HS-27A (cell line): ENCODE results near the gene FAM168B.

Source experiments
- DNase-seq: peaks from one replicate; pipeline ENCODE4 v3.0.0-alpha.2; 2012; ENCODE audit warnings: low read depth, missing footprints

FAM168B gene

GRCh38 chr2:131055169-131056065 is 37.8 kb downstream of the FAM168B start:
- DNase-seq = no peak

GRCh38 chr2:131054488-131054887 is 38.8 kb downstream of the FAM168B start:
- no peak for DNase-seq

GRCh38 chr2:131052741-131053263 is 40.5 kb downstream of the FAM168B start:
- no peak for DNase-seq

GRCh38 chr2:131050896-131051295 is 42.4 kb downstream of the FAM168B start:
- no peak for DNase-seq

GRCh38 chr2:131049150-131049718 is 44.0 kb downstream of the FAM168B start:
- DNase-seq = no peak

GRCh38 chr2:131048641-131049040 is 44.6 kb downstream of the FAM168B start:
- DNase-seq = no peak

GRCh38 chr2:131047920-131048560 is 45.2 kb downstream of the FAM168B start:
- DNase-seq = no peak

- no peak for DNase-seq
These were observed 46.2 kb downstream of the FAM168B start for GRCh38 chr2:131046918-131047652.

GRCh38 chr2:131046028-131046917 is 47.0 kb downstream of the FAM168B start:
- DNase-seq = no peak

- no peak for DNase-seq
These were observed 47.8 kb downstream of the FAM168B start for GRCh38 chr2:131045286-131046027.

GRCh38 chr2:131044757-131045150 is 48.5 kb downstream of the FAM168B start:
- no peak for DNase-seq

- DNase-seq = no peak
These were observed 49.0 kb downstream of the FAM168B start for GRCh38 chr2:131044075-131044756.

- DNase-seq = no peak
These were observed 49.8 kb downstream of the FAM168B start for GRCh38 chr2:131043199-131044074.

- no peak for DNase-seq
These were observed 51.0 kb downstream of the FAM168B start for GRCh38 chr2:131042148-131042775.

- DNase-seq = no peak
These were observed 51.7 kb downstream of the FAM168B start for GRCh38 chr2:131041402-131042147.

- DNase-seq = no peak
These were observed 52.4 kb downstream of the FAM168B start for GRCh38 chr2:131040661-131041401.
